Left ventricle myocardium inferior (tissue), 1 donor: ENCODE measurements around the gene ZCCHC10. TPM values are rescaled to one million over a fixed set of nuclear protein-coding genes. Genes with fewer than 3 reads are reported as not detected.

Source experiments
- DNase-seq: peaks from one replicate; pipeline ENCODE4 v3.0.0-alpha.2; 2020
- H3K27ac ChIP-seq: fragments of 200-600 bp; replicated peaks from 2 replicates; pipeline ENCODE4 v1.8.0; 2021
- H3K27me3 ChIP-seq: fragments of 200-600 bp; 2 replicates; pipeline ENCODE4 v1.8.0; 2021; ENCODE audit warnings: low read depth
- H3K36me3 ChIP-seq: fragments of 200-600 bp; 2 replicates; pipeline ENCODE4 v1.8.0; 2021
- H3K4me1 ChIP-seq: fragments of 200-600 bp; 2 replicates; pipeline ENCODE4 v1.8.0; 2021
- H3K4me3 ChIP-seq: fragments of 200-600 bp; 2 replicates; pipeline ENCODE4 v1.8.0; 2021; ENCODE audit warnings: mild to moderate bottlenecking, moderate library complexity
- H3K9me3 ChIP-seq: fragments of 200-600 bp; replicated peaks from 2 replicates; pipeline ENCODE4 v1.8.0; 2021
- intact Hi-C: fragments of 100-400 bp; cut with micrococcal nuclease; formaldehyde crosslinking; loops from one replicate; pipeline ENCODE4 v1.11.0; 2022
- total RNA-seq: library from RNA; stranded (reverse); fragmentation: NEBNext Ultra II Directional; extraction: Animal tissue kit (Norgen Biotek cat#: 25700); gene quantifications from one replicate; pipeline ENCODE4 v1.2.1, GENCODE V29; 2021
- TF ChIP-seq, protein P1 (sequence below): fragments of 200-600 bp; IDR thresholded peaks from 2 replicates; pipeline ENCODE4 v1.8.0; 2021; ENCODE audit warnings: antibody characterized with exemption, mild to moderate bottlenecking, borderline replicate concordance
- donor health status: DM: no; HTN: yes; CAD: no; lungs with severe emphysema.

The ZCCHC10 gene
- total RNA-seq, 1 donor from 2014 or later: 18.7 TPM

DNA sequence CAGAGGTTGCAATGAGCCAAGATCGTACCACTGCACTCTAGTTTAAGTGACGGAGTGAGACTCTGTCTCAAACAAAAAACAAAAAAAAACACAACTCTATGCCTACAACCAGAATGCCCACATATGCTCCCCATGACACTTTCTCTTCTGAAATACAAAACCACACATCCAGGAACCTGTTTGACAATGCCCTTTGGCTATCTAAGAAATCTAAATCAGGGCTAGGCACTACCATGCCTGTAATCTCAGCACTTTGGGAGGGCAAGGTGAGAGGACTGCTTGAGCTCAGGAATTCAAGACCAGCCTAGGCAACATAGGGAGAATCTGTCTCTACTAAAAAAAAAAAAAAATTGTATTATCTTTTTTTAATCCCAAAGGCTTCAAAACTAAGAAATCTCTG lies 73.5 kb downstream of the ZCCHC10 start:
- peaks cover 9% of the 10 kb centered on the region for H3K36me3 ChIP-seq
- H3K27me3 ChIP-seq: no peaks in the 10 kb centered on the region
- TF ChIP-seq, protein P1, sequence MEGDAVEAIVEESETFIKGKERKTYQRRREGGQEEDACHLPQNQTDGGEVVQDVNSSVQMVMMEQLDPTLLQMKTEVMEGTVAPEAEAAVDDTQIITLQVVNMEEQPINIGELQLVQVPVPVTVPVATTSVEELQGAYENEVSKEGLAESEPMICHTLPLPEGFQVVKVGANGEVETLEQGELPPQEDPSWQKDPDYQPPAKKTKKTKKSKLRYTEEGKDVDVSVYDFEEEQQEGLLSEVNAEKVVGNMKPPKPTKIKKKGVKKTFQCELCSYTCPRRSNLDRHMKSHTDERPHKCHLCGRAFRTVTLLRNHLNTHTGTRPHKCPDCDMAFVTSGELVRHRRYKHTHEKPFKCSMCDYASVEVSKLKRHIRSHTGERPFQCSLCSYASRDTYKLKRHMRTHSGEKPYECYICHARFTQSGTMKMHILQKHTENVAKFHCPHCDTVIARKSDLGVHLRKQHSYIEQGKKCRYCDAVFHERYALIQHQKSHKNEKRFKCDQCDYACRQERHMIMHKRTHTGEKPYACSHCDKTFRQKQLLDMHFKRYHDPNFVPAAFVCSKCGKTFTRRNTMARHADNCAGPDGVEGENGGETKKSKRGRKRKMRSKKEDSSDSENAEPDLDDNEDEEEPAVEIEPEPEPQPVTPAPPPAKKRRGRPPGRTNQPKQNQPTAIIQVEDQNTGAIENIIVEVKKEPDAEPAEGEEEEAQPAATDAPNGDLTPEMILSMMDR: no peak
- H3K4me3 ChIP-seq: no peak overlapping the region
- H3K9me3 ChIP-seq: peaks cover 5% of the 10 kb centered on the region
- H3K4me1 ChIP-seq: peaks cover 65% of the 10 kb centered on the region
- intact Hi-C loops: no loop called here
- no peak overlapping the region for H3K27ac ChIP-seq
- DNase-seq: no peak

DNA sequence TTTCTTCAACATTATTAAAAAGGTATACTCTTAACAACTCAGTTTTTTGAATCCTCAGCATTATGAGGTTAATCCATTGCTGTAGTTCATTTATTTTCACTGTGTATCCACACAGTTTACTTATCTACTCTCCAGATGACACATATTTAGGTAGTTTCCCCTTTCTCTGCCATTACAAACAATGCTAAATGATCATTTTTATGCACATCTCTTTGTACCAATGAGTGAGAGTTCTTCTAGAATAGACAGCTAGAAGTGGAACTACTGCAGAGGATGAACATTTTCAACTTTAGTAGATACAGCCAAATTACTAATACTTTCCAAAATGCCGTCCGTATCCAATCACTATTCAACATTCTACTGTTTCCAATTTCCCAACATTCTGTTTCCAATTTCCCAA lies 74.5 kb downstream of the ZCCHC10 start:
- Histone ChIP-seq H3K27ac (no peak overlapping the region), H3K4me1 (peaks cover 68% of the 10 kb centered on the region), H3K4me3 (no peak overlapping the region), H3K9me3 (peaks cover 5% of the 10 kb centered on the region), H3K36me3 (peaks cover 9% of the 10 kb centered on the region), H3K27me3 (no peaks in the 10 kb centered on the region)
- DNase-seq: no peak
- TF ChIP-seq, protein P1: no peak
- intact Hi-C loops: no loop called here

DNA sequence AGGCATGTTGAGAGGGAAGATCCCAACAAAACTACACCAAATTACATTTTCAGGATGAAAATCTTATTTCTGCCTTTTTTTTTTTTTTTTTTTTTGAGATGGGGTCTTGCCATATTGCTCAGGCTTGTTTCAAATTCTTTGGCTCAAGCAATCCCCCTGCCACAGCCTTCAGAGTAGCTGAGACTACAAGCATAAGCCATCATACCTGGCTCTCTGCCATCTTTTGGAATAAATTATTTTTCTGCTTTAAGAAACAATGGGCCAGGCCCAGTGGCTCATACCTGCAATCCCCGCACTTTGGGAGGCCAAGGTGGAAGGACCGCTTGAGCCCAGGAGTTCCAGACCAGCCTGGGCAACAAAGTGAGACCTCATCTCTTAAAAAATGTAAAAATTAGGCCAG lies 77.2 kb downstream of the ZCCHC10 start:
- TF ChIP-seq, protein P1: no peak
- Histone ChIP-seq H3K27me3 (no peaks in the 10 kb centered on the region), H3K4me3 (no peak overlapping the region), H3K9me3 (no peaks in the 10 kb centered on the region), H3K4me1 (peaks cover 62% of the 10 kb centered on the region), H3K27ac (no peak overlapping the region), H3K36me3 (peaks cover under 1% of the 10 kb centered on the region)
- no peak for DNase-seq
- intact Hi-C loops: no loop called here

DNA sequence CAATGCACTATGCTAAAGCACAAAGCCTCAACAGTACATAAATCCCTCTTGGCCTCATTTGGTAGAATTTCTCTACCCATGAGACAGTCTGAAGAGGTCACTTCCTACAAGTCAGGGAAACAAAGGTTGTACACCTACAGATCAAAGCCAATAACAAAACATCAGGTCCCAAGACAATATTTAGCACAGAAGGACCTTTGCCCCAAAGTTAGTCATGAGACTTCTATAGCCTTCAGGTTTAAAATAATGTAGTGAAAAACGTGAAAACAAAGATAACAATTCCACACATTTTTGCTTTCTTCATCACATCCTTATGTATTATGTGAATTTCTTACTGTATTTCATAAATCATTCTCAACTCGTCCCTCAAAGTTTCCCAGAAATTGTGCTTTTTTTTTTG lies 78.7 kb downstream of the ZCCHC10 start:
- no peak overlapping the region for H3K4me3 ChIP-seq
- no peaks in the 10 kb centered on the region for H3K36me3 ChIP-seq
- TF ChIP-seq, protein P1: no peak
- no peak overlapping the region for H3K27ac ChIP-seq
- no peak for DNase-seq
- peaks cover 62% of the 10 kb centered on the region for H3K4me1 ChIP-seq
- H3K9me3 ChIP-seq: no peaks in the 10 kb centered on the region
- no peaks in the 10 kb centered on the region for H3K27me3 ChIP-seq
- intact Hi-C loops: no loop called here

Other genes starting within 250 kb of the ZCCHC10 start
- 27.2 TPM for gene SEPTIN8, start 249.3 kb downstream of the ZCCHC10 start, total RNA-seq
- not detected for gene SOWAHA, start 213.2 kb downstream of the ZCCHC10 start, total RNA-seq
- 4.9 TPM for gene SHROOM1, start 195.9 kb downstream of the ZCCHC10 start, total RNA-seq
- gene GDF9, start 160.1 kb downstream of the ZCCHC10 start, total RNA-seq: 0.52 TPM
- 1,839 TPM for gene UQCRQ, start 159.9 kb downstream of the ZCCHC10 start, total RNA-seq
- 1.9 TPM for gene LEAP2, start 152.9 kb downstream of the ZCCHC10 start, total RNA-seq
- gene AFF4, start 62.9 kb downstream of the ZCCHC10 start, total RNA-seq: 32.1 TPM
- gene HSPA4, start 25.5 kb upstream of the ZCCHC10 start, total RNA-seq: 80.2 TPM